ENCODE data around the gene JDP2.
"Not testable (repeated sequence)": the region's sequence is repeated elsewhere in the genome, so short reads cannot be mapped to it uniquely, and the experiment has no call there.

JDP2 gene, protein sequence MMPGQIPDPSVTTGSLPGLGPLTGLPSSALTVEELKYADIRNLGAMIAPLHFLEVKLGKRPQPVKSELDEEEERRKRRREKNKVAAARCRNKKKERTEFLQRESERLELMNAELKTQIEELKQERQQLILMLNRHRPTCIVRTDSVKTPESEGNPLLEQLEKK

DNA sequence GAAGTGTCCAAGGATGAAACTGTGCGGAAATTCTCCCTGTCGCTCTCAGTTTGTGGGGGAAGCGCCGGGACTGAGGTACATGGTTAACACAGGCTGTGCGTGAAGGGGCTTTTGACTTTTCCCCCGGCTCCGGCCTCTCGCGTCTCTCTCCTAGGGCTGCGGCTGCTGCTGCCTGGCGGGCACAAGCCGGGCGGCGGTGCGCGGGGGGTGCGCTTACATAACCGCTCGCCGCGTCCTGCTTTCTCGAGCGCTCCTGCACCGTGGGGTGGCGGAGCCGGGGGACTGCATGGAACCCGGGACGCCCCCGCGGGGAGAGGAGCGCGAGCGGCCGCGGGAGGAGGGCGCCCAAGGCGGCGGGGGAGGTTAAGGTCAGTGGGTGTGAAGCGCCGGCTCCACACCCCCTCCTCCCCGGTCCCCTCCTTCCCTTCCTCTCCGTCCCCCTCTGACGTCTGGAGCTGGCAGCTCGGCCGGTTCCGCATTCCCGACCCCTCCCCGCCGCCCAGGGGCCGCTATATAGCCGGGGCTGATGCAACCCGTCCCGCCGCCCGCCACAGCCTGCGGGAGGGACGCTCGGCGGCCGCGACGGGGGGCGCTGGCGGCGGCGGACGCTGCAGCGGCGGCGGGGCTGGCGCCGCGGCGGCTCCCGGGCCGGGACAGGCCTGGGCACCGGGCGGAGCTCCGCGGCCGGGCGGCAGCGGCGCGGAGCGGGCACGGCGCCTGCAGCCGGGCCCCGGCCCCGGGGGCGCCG lies at the start of gene JDP2:
Gene JDP2 (plus strand): TSS at position 541 of the 748 bp plus-strand sequence. CDS start 9,899 bp downstream, outside the sequence.
- DNase-seq (ENCODE audit: low spot score): peak; percentile 85

DNA sequence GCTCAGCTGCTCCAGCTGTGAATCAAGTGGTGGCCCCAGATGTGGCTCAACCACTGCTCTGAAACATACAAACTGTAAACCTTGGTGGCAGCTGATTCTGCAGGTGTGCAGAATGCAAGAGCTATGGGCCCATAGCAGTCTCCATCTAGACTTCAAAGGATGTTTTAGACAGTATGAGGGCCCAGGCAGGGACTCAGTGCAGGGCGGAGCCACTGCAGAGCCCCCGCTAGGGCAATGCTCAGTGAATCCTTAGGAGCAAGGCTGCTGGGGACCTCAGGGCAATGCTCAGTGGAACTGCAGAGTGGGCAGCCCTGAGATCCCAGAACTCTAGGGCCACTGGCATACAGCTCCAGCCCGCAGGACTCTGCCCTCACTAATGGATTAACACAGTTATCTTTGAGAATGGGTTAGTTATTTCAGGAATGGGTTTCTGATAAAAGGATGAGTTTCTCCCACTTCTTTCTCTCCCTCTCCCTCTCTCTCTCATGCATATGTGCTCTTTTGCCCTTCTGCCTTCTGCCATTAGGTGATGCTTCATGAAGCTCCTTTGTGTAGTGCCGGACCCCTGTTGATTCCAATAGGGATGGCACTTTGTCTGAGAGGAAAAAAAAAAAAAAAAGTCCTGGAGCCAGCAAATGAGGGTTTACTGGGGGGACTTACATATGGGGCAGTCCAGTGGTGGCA lies 48.4 kb upstream of the JDP2 start:
- no peak for DNase-seq (ENCODE audit: low spot score)

DNA sequence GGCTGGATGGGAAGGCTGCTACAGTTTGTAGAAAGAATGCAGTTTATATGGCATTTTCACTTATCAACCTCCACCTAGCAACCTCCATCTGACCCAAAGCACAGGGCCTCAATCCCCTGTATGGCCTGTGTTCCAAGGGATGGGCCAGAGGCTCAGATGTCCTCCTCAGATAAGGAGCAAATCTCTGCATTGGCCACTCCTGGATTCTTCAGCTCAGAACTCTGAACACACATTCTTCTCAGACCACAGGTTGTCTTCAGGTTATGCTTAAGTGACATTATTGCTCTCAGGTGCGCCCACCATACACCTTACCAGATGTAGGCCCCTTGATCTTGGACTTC lies 47.9 kb upstream of the JDP2 start:
- no peak for DNase-seq (ENCODE audit: low spot score)

DNA sequence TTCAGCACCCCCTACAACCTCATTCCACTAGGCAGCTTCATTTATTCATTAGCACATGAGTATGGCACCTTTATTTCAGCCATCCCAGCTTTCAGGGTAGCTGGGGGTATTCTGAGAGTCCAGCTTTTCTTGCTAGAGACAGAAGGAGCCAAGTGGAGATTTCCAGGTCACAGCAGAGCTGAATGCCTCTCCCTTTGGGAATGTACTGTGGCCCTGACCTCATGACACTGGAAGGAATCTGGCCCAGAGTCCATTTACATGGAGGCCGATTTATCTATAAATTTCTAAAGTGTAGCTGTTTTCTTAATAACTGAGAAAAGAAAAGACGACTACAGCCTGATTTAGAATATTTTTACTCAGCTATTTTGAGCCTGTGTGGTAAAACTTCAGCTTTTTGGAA lies 47.2 kb upstream of the JDP2 start:
- no peak for DNase-seq (ENCODE audit: low spot score)

DNA sequence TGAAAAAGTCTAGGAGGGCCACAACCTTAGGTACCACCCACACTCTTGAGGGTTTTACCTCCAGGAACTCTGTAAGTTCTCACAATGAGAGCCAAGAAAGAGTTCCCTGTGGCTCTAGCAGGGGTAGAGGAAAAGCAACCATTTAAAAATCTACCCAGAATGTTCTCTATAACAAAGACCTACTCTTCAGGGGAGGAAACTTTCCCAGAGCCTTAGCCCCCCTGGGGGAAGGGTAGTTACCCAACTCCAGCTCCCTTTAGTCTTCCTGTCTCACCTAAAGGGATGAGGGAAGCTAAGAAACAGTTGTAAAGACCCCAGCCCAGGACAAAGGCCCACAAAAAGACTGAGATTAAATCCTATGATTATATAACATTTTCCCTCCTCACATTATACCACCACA lies 46.2 kb upstream of the JDP2 start:
- DNase-seq (ENCODE audit: low spot score): no peak

DNA sequence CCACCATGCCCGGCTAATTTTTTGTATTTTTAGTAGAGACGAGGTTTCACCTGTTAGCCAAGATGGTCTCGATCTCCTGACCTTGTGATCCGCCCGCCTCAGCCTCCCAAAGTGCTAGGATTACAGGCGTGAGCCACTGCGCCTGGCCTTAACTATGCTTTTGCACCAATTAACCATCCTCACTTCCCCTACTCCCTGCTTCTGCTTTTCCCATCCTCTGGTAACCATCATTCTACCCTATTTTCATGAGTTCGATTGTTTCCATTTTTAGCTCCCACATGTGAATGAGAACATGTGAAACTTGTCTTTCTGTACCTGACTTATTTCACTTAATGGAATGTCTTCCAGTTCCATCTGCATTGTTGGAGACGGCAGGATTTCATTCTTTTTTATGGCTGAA lies 44.6 kb upstream of the JDP2 start:
- not testable (repeated sequence) for DNase-seq (ENCODE audit: low spot score)

DNA sequence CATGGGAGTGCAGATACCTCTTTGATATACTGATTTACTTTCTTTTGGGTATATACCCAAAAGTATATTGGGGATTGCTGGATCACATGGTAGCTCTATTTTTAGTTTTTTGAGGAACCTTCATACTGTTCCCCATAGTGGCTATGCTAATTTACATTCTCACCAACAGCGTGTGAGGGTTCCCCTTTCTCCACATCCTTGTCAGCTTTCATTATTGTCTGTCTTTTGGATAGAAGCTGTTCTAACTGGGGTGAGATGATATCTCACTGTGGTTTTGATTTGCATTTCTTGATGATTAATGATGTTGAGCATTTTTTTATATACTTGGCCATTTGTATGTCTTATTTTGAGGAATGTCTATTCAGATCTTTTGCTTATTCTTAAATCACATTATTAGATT lies 44.1 kb upstream of the JDP2 start:
- DNase-seq (ENCODE audit: low spot score): no peak

DNA sequence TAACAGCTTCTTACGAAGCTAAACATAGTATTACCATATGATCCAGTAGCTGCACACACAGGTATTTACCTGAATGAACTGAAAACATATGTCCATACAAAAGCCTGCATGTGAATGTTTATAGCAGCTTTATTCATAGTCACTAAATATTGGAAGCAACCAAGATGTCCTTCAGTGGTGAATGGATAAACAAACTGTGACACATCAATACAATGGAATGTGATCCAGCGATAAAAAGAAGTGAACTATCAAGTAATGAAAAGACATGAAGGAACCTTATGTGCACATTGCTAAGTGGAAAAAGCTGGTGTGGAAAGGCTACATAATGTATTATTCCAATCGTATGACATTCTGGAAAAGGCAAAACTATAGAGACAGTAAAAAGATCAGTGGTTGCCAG lies 38.1 kb upstream of the JDP2 start:
- DNase-seq (ENCODE audit: low spot score): no peak

DNA sequence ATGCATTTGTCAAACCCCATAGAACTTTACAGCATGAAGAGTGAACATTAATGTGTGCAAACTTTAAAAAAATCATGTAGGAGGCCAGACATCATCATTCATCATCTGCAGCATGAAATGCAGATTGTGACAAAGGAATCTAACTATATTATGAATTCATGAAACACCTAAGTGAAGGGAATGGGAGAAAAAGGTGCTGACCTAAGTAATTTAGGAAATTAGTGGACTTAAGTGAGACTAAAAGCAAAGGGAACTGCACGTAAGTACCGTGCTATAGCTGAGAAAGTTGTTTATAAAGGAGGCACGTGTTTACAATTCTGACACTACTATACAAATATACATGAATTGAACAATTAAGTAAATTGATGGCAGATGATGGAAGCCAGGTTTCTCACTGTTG lies 37.6 kb upstream of the JDP2 start:
- DNase-seq (ENCODE audit: low spot score): no peak

DNA sequence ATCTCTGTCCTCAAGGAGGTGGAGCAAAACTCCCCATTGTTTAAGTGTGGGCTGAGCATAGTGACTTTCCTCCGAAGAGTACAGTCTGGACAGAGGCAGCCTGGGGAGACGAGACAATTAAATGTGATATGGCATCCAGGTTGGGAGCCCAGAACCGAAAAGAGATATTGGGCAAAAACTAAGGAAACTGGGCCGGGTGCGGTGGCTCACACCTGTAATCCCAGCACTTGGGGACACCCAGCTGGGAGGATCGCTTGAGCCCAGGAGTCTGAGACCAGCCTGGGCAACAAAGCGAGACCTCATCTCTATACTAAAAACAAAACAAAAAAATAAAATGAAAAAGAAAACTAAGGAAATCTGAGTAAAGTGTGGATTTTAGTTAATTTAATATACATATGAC lies 35.9 kb upstream of the JDP2 start:
- DNase-seq (ENCODE audit: low spot score): no peak

DNA sequence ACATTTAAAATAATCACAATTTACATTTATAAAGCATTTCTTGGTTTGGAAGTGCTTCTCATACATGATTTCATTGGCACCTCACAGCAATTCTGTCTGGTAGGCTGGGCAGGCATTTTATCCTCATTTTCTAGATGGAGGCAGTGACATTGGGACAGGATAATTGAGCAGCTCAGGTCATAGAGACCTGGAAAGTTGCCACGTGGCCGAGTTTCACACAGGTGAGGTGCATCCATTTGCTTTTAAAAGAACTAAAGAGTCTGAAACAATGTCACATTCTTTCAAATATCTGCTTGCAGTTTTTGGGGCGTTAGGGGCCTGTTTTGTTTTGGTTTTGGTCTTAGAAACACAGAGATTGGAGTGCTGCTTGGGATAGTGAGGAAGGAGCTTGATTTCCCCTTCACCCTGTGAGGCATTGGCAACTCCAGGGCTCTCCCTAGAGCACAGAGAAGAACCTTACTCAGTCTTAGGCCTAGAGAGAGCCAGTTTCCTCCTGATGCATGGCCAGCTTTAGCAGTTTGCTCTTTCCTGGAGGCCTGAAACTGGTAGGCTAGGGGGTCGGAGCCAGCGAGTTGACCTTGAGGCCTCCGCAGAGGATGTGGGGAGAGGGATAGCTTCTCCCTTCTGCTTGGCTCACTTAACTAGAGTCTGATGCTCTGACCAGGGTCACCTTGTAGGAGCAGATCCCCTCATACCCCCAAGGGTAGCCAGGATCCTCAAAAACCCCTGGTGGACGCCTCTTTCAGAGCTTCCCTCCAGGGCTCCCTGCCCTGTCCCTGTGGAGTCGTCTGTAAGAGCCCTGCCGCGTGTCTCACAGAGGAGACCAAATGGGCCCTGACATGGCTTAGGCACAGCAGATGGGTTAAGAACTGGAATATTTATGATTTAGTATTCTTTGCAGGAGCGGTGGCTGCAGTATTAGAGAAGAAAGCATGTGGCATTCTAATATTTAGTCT lies 34.9 kb upstream of the JDP2 start:
- no peak for DNase-seq (ENCODE audit: low spot score)

DNA sequence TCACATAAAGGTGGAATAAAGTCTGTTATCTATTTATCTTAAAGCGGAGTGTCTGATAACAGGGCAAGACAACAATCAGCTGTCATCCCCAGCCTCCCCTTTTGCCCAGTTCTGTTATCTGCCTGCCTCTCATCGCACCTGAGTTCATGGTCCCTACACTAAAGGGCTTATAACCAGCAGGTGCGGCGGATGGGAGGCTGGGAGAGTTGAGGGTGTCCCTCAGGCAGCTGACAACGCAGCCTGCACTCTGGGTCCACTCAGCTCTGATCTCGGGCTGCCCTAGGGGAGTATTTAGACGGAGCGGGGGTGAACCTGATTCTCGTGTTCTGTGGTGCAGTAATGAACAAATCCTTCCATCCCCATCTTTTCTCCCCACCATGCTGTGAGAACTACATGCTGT lies 34.0 kb upstream of the JDP2 start:
- DNase-seq (ENCODE audit: low spot score): no peak

DNA sequence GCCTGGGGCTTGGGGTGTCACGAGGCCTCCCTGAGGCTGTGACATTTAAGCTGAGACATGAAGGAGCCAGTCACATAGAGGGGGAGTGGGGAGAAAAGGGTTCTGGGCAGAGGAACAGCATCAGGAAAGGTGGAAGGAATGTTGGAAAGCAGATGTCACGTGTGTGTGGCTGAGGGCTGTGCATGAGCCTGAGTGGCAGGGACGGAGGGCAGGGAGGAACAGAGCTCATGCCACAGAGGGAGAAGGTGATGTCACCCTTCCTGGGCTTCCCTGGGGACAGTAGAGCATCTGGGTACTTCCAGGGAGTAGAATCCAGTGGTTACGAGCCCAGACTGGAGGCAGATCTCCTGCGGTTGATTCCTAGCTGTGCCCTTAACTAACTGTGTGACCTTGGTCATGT lies 32.0 kb upstream of the JDP2 start:
- DNase-seq (ENCODE audit: low spot score): no peak

DNA sequence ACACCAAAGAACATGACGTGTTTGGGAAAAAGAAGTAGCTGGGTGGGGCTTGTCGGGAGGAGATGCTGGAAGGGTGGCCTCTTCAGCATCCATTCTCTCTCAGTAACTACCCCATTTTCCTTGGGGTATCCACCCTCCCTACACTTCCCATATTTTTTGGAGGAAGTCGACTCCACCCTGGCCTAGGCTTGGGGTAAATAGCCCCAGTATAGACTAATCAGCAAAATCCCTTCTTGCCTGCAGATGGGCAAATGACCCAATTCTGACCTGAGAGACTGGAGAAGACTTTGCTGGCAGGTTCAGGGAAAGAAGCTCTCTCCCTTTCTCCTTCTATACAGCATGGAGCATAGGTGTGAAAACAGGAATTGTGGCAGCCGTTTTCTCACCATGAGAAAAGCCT lies 28.5 kb upstream of the JDP2 start:
- DNase-seq (ENCODE audit: low spot score): no peak

DNA sequence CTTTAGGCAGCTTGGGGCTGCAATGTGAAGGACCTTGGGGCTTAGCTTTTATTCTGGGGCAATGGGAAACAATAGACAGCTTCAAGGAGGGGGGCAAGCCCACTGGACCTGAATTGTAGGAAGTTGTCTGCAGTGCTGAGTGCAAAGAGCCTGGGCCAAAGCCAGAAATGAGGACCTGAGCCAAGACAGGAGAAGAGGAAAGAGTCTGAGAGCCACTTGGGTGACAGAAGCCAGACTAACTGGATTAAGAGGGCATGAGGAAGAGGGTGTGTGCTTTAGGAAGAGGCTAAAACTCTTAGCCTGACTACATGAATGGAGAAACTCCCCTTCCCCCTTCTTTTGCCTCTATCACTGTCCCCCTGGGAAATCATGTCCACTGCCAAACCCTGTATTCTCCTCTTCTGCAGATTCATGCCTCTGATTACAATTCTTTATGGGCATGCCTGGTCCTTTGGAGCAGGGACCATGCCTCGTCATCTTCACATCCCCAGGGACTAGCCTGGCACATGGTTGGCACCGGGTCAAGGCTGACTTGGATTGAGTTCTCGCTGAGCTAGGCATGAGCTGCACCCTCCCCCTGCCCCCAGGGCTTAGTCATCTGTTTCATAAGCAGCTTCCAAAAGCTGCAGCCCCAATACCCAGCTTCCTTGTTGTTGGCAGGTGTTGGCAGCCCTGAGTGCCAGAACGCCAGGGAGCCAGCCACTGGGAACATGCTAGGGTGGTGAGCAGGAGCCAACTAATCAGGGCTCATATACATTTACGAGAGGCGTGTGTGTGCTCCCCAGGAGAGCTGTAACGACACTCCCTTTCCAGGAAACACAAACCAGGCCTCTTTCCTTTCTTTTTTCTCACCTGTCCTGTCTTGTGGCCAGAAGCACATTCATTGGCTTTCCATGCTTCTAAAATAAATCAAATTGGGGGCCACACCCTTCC lies 27.7 kb upstream of the JDP2 start:
- peak; percentile 89 for DNase-seq (ENCODE audit: low spot score)

DNA sequence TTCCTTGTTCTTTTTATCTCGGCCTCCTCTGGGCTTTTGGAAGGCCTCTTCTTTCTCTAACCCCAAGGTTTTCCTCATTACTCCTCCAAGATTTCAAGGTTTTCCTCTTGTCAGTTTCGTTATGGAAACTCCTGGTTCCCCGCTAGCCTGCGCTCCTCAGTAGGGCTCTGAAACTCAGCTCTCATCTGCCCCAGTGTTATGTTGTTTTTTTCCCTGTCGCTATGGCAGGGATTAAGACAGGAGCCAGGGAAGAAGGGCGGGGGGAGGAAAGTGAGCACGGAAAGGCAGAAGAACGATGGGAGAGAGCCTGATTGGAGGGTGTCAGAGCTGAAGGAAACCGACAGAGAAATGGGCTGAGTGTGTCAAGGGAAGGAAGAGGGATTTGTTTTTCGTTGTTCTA lies 26.5 kb upstream of the JDP2 start:
- DNase-seq (ENCODE audit: low spot score): peak; percentile 82

DNA sequence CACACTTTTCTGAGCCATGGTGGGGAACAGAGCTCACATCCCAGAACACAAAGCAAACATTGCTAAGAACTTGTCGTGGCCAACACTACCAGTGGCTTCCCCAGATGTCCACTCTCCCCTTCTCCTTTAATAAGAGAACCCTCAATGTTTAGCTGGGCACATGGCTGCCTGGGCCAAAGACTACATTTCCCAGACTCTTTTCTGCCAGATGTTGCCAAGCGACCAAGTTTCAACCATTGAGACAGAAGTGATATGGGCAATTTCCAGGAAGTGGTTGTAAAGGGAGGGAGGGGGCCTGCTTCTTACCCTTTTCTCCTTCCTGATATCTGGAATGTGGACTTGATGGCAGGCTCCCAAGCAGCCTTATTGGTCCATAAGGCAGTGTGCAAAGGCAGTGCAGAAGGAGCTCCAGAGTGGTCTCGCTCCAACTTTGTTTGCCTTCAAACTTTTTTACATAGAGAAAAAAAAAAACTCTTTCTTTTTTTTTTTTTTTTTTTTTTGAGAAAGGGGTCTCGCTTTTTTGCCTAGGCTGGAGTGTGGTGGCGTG lies 24.9 kb upstream of the JDP2 start:
- no peak for DNase-seq (ENCODE audit: low spot score)

DNA sequence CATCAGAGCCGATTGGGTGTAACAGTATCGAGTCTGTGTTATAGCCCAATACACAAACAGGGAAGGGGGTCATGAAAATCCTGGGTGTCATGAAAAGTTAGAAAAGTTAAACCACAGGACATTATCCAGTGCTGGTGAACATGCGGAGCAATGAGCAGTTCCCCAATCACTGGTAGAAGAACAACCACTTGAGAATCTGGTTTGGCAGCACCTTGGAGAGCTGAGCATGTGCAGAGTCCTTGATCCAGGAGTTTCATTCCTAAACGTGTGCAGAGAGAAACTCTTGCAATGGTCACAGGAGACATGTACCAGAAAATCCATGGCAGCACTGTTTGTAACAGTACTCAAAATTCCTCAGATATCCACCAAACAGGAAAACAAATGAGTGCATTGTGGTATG lies 23.0 kb upstream of the JDP2 start:
- DNase-seq (ENCODE audit: low spot score): no peak

DNA sequence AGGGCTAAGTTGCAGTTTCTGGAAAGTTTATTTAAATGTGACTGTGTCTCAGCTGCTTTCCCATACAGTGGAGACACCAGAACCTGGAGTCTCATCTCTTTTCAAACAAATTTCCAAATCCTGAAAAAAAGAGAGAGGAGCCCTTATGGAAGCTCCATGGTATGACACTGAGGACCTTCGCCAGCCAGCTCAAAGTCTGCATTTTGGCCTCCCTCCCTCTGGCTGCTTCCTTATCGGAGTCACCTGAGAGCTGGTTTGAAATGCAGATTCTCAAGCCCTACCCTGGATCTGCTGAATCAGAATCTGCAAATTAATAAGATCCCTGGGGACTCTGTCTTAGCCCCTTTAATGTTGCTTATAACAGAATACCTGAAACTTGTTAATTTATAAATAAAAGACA lies 21.7 kb upstream of the JDP2 start:
- DNase-seq (ENCODE audit: low spot score): no peak

DNA sequence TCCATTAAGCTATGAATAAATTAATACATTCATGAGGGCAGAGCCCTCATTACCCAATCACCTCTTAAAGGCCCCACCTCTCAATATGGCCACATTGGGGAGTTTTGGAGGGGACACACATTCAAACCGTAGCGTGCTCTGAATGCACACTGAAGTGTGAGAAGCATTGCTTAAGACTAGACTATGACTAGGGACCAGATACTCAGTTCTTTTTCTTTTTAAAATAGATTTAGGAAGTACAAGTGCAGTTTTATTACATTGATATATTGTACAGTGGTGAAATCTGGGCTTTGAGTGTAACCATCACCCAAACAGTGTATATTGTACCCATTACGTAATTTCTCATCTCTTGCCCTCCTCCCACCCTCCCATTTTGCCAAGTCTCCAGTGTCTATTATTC lies 21.0 kb upstream of the JDP2 start:
- no peak for DNase-seq (ENCODE audit: low spot score)

Measured in D341Med (cell line).